NK-92 treated with Interleukin-12 subunit alpha and Interleukin-12 subunit beta, amount 100 ng/mL, for 24 hours (cell line): ENCODE measurements around the gene ENKUR.

ENCODE experiments used
- DNase-seq: peaks from one replicate; lab custom pipeline; 2025; lab: John Stamatoyannopoulos, UW

Gene ENKUR

DNA sequence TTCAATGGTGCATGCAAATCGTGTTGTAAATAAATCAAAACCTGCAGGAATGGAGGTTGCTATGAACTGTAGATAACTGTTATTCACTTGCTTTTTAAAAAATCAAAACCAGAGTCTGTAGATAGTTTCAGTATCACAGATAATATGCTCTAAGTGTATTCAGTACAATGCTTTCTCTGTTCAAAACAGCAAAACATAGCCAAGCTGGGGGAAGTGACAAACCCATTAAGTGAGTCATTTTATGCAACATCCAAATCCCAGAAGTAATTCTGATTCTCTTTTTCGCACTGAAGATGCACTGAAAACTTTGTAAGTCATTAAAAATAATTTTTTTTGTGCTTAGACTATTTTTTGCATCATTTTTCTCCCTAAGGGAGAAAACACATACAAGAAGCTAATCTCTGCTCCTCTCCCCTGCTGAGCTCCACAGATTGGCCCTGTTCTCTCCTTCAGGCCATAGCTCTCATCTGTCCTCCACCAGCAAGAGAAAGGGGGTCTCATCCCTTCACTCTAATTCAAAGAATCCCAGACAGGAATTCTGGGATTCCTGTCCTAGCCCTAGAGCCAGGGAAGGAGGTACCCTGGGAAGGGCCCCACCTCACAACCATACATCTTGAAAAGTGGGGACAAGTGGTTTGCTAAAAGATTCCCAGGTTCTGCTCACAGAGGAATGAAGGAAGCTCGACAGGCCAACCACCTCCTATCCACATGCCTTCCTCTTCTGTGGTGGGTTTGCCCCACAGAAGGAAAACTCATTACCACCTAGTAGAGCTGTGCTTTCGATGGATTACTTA lies 68.5 kb downstream of the ENKUR start:
- DNase-seq = no peak

DNA sequence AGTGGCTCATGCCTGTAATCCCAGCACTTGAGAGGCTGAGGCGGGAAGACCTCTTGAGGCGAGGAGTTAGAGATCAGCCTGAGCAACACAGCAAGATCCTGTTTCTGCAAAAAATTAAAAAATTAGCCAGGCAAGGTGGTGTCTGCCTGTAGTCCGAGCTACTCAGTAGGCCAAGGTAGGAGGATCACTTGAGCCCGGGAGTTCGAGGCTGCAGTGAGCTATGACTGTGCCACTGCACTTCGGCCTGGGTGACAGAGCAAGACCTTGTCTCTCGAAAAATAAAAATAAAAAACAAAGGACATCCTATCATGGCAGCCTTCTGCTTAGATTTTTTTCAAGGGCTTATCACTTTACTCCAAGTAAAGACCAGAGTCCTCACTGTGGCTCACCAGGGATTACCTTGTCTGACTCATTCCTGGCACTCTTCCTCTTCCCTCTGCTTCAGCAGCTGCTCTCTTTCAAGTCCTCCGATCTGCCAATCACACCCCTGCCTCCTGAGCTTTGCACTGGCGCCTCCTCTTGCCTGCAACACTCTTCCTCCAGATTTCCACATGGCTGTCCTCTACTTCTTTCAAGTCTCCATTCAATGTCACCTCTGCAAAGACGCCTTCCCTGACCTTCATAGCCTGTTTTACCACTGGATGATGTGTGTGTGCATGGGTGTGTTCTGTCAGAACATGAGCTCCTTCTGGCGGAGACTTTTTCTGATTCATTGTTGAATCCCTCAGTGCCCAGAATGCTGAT lies 71.3 kb downstream of the ENKUR start:
- no peak for DNase-seq

DNA sequence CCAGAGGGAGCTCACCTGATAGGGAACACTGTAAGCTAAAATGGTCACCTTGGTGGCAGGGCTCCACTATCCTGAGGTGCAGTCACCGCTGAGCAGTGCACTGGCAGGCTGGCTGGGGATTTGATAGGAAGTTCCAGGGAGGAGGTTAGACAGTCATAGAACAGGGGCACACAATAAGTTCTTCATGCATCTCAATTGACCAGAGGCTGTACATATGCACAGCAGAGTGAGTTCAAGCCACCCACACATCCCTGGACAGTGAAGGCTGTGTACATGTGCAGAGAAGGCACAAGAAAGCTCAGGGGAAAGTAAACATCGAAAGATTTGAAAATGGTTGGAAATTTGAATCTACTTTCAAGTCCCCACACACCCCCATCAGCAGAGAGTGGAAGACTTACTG lies 77.4 kb downstream of the ENKUR start:
- DNase-seq = no peak

DNA sequence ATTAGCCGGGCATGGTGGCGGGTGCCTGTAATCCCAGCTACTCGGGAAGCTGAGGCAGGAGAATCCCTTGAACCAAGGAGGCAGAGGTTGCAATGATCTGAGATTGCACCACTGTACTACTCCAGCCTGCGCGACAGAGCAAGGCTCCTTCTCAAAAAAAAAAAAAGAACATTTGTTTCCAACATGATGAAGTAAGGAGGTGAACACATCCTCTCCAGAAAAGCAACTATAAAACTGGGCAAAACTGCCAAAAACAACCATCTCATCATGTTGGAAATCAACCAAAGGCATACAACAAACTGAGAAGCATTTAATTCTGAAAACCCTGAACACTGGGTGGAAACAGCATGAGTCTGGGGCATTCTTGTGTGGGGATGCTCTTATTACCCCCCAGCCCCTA lies 77.9 kb downstream of the ENKUR start:
- no peak for DNase-seq

DNA sequence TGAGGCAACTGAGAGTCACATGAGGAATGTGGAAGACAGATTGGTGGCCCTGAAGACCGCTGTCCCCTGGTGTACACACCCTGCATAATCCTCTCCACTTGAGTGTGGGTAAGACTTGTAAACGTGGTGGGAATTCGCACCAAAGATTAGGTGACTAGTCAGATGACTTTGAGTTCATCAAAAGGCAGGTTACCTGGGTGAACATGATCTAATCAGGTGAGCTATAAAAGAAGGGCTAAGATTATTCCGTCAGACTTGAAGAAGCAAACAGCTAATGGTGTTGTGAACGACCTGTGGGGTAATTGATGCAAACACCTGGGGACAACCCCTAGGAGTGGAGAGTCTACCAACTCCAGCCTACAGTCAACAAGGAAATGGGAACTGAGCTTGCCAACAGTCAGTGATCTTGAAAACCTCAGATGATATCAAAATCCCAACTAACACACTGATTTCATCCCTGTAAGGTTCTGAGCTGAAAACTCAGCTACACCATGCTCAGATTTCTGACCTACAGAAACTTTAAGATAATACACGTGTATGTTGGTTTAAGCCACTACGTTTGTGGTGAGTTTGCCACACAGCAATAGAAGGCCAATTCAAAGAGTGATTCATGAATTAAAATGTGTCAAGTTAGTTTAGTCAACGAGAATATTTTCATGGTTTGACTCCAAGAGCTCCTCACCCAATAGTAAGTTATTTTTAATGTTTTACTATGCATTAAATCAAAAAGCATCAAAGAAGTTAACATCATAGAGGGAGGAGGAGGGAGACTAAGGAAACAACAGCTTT lies 80.3 kb downstream of the ENKUR start:
- no peak for DNase-seq
